ENCODE measurements around the gene TWIST2. TPM values are rescaled to one million over a fixed set of nuclear protein-coding genes. Genes with fewer than 3 reads are reported as not detected.

TWIST2 gene
- total RNA-seq, 2 experiments from 2014 or later, result not detected

DNA sequence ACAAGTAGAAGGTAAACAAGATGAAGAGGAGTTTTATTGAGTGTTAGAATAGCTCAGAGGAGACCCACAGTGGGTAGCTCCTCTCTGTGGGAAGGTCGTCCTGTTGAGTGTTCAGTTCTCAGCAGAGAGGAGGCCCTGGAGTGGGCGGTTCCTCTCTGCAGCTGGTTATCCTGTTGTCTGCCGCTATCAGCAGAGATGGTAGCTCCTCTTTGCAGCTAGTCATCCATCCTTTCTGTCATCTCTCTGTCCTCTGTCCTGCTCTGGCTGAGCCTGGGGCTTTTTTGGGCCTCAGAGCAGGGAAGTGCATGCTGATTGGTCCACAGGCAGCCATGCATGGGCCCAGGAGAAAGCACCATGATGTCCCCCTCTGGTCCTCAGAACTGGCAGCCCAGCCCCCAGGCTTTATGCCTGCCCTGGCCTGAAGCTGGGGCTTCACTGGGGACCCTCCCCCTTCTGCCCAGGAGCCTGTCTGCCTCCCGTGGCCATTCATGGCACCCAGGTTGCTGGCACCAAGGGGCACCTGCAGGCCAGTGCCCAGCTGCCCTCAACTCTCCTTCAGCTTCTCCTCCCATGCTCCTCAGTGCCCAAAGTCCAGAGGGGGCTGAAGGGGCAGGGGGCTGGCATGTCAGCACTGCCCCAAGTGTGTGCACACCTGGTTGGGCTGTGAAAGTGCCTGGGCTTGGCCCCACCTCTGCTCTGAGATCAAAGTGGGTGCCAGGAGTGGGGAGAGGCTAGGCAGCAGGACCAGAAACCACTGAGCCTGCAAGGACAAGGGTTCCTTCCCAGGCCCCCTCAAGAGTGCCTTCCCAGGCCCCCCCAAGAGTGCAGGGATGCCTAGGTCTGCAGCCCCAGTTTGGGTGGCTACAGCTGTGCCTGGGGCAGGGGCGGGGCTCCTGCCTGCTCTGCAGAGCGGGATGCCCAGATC is 98.7 kb downstream of the TWIST2 start:
- Mint-ChIP-seq H3K36me3 (ENCODE audit: low read depth) (no peaks in the 10 kb centered on the region), H3K4me3 (no peak overlapping the region), H3K27me3 (no peaks in the 10 kb centered on the region), H3K9me3 (no peaks in the 10 kb centered on the region), H3K27ac (no peak overlapping the region), H3K4me1 (ENCODE audit: low read depth) (peaks cover 8% of the 10 kb centered on the region)
- TF ChIP-seq, protein P1, sequence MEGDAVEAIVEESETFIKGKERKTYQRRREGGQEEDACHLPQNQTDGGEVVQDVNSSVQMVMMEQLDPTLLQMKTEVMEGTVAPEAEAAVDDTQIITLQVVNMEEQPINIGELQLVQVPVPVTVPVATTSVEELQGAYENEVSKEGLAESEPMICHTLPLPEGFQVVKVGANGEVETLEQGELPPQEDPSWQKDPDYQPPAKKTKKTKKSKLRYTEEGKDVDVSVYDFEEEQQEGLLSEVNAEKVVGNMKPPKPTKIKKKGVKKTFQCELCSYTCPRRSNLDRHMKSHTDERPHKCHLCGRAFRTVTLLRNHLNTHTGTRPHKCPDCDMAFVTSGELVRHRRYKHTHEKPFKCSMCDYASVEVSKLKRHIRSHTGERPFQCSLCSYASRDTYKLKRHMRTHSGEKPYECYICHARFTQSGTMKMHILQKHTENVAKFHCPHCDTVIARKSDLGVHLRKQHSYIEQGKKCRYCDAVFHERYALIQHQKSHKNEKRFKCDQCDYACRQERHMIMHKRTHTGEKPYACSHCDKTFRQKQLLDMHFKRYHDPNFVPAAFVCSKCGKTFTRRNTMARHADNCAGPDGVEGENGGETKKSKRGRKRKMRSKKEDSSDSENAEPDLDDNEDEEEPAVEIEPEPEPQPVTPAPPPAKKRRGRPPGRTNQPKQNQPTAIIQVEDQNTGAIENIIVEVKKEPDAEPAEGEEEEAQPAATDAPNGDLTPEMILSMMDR (IDR thresholded peaks at IDR 0.05), result no peak
- ChIA-PET POLR2A (no interaction called here), CTCF (interaction anchor here (0.7 to 2.6 kb wide), 3 partner anchors 9 to 161 kb away, joined by 3 to 9 read pairs (median 3); no protein-coding TSS in a partner anchor)
- no peak for ATAC-seq
- DNase-seq, result no peak
- intact Hi-C loops (cut with micrococcal nuclease), result no loop called here

DNA sequence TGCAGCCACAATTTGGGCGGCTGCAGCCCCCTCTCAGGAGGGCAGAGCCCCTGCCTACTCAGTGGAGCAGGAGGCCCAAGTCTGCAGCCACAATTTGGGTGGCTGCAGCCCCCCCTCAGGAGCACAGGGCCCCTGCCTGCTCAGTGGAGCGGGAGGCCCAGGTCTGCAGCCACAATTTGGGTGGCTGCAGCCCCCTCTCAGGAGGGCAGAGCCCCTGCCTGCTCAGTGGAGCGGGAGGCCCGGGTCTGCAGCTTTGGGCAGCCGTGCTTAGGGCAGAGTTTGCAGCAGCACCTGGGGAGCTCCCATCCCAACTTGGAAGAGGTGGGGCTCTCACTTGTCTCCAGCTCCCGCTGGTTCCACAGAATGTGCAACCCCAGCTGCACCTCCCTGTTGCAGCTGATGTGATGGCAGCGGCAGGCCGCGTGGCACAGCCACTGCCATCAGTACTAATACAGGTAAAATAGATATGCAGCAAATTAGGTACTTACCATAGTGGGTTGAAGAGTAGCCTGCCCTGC is 99.4 kb downstream of the TWIST2 start:
- no peak overlapping the region for H3K27ac Mint-ChIP-seq

DNA sequence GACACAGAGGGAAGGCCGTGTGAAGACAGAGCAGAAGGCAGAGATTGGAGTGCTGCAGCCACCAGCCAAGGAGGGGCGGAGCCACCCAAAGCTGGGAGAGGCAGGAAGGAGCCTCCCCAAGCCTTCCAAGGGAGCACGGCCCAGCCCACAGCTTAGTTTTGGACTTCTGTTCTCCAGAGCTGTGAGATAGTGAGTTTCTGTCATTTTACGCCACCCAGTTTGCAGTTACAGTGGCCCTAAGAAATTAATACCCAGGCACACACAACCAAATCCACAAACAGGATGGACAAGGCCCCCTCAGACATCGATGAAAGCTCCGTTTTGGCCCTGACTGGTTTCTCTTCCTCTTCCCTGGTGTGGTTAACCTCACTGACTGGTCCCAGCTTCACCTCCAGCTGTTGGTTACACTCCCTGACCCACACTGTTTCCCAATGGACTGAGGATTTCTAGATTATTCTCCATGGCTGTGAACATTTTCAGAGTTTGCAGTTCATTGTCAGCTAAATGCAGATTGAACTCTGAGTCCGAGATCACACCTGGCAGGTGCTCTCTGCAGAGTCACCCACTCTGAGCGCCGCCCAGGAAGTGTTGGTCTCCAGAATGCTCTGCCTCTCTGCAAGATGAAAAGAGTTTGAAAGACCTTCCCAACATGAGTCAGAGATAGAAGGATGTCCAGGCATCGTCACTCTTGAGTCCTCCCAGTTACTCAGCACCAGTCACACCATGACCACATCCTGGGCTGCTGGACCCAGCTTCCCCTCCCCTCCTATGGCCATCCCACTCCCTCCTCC is 100.2 kb downstream of the TWIST2 start:
- Mint-ChIP-seq H3K4me3 (no peak overlapping the region), H3K27ac (no peak overlapping the region), H3K27me3 (peaks cover 2% of the 10 kb centered on the region), H3K36me3 (ENCODE audit: low read depth) (no peaks in the 10 kb centered on the region), H3K9me3 (no peaks in the 10 kb centered on the region), H3K4me1 (ENCODE audit: low read depth) (peaks cover 8% of the 10 kb centered on the region)
- DNase-seq (peak; percentile 7), ATAC-seq (peak; percentile 51)
- ChIA-PET CTCF (no interaction called here), POLR2A (interaction anchor here (0.7 kb wide), 1 partner anchor 295 kb away, joined by 3 read pairs; no protein-coding TSS in a partner anchor)
- intact Hi-C loops (cut with micrococcal nuclease), result no loop called here
- TF ChIP-seq, protein P1 (IDR thresholded peaks at IDR 0.05), result no peak

More for the DNA sequence above, 99.4 kb downstream of the TWIST2 start:
- H3K9me3 Mint-ChIP-seq, result no peaks in the 10 kb centered on the region
- H3K27me3 Mint-ChIP-seq, result no peaks in the 10 kb centered on the region
- DNase-seq (no peak), ATAC-seq (no peak)
- H3K36me3 Mint-ChIP-seq (ENCODE audit: low read depth), result no peaks in the 10 kb centered on the region
- CTCF ChIA-PET, result no interaction called here
- peaks cover 8% of the 10 kb centered on the region for H3K4me1 Mint-ChIP-seq (ENCODE audit: low read depth)
- TF ChIP-seq, protein P1 (IDR thresholded peaks at IDR 0.05), result no peak
- POLR2A ChIA-PET, result no interaction called here
- H3K4me3 Mint-ChIP-seq, result no peak overlapping the region
- intact Hi-C loops (cut with micrococcal nuclease), result no loop called here

DNA sequence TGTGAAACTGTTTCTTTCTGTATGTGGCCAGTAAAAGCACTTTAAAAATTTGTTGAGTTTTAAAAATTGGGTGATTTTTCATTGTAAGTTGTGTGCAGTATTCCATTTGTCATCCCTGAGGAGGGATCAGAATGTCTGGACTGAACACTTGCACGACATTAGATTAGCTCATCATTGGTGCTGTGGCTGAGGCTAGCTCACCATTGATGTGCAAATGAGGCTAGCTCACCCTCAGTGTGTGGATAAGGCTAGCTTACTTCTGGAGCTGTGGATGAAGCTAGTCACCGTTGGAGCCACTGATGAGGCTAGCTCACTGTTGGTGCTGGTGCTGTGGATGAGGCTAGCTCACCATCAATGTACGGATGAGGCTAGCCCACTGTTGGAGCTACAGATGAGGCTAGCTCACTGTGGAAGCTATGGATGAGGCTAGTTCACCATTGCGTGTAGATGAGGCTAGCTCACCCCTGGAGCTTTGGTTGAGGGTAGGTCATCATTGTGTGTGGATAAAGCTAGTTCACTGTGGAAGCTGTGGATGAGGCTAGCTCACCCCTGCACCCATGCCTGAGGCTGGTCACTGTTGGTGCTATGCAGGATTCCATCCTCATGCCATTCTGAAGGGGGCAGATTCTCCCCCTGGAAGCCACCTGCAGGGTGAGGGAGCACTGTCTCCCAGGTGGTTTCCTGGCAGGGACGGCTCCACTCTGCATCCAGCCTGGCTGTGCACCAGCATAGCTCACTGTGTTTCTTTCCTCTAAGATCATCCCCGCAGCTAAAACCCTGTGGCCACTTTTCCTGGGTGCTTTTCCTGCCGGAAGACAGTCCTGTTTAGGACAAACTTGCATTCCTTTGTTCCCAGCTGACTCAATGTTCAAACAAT is 101.1 kb downstream of the TWIST2 start:
- Mint-ChIP-seq H3K27me3 (peaks cover 5% of the 10 kb centered on the region), H3K9me3 (no peaks in the 10 kb centered on the region), H3K36me3 (ENCODE audit: low read depth) (no peaks in the 10 kb centered on the region), H3K4me1 (ENCODE audit: low read depth) (peaks cover 8% of the 10 kb centered on the region), H3K4me3 (no peak overlapping the region), H3K27ac (no peak overlapping the region)
- intact Hi-C loops (cut with micrococcal nuclease), result no loop called here
- ATAC-seq, result no peak
- ChIA-PET POLR2A (interaction anchor here (0.7 kb wide), 1 partner anchor 296 kb away, joined by 3 read pairs; no protein-coding TSS in a partner anchor), CTCF (no interaction called here)
- no peak for DNase-seq
- TF ChIP-seq, protein P1 (IDR thresholded peaks at IDR 0.05), result no peak

All from activated CD8-positive, alpha-beta T cell treated with anti-CD3 and anti-CD28 coated beads for 36 hours (primary cell).